ENCODE data around the gene HELLS.

HELLS gene

DNA sequence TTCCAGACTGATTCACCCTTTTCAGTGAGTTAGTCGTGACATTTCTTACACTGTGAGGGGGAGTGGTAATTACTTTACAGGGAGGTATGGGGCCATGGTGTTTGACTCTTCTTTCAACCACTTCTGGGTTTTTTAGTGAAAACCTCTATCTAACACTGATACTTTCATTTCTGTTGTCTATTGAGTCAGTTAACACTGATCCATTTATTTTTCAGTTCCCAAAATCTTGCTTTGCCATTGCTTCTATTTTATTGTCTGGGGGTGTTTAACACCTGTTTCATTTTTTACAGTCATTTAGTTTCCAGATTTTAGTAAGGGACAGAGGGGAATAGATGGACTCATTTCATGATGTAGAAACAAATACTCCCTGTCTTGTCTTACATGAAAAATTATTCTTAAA, 61.5 kb downstream of the HELLS start:
- no peak for TF ChIP-seq HDGF (IDR thresholded peaks at IDR 0.05; ENCODE audit: borderline replicate concordance)
- TF ChIP-seq SP1 (IDR thresholded peaks at IDR 0.05) = no peak
- no peak for TF ChIP-seq FOXA1 (IDR thresholded peaks at IDR 0.05)
- TF ChIP-seq CTBP1 (IDR thresholded peaks at IDR 0.05; ENCODE audit: borderline replicate concordance) = no peak
- TF ChIP-seq ELF4 (IDR thresholded peaks at IDR 0.05) = no peak
- no peak for TF ChIP-seq ZNF384 (IDR thresholded peaks at IDR 0.05)
- no peak for TF ChIP-seq LEF1 (IDR thresholded peaks at IDR 0.05; ENCODE audit: borderline replicate concordance)
- TF ChIP-seq FOXK2 (IDR thresholded peaks at IDR 0.05) = no peak
- no peak for TF ChIP-seq FOXM1 (IDR thresholded peaks at IDR 0.05; ENCODE audit: borderline replicate concordance)
- no peak for TF ChIP-seq SUZ12 (IDR thresholded peaks at IDR 0.05)
- no peak for TF ChIP-seq L3MBTL2 (conservative IDR thresholded peaks at IDR 0.05)
- no peak for TF ChIP-seq NFRKB (IDR thresholded peaks at IDR 0.05)
- TF ChIP-seq PKNOX1 (IDR thresholded peaks at IDR 0.05) = no peak
- TF ChIP-seq TARDBP (IDR thresholded peaks at IDR 0.05) = no peak
- no peak for DNase-seq (ENCODE audit: extremely low spot score)
- ChIA-PET CTCF (no interaction called here), POLR2A (no interaction called here)

- DNase-seq (ENCODE audit: extremely low spot score) = no peak
- ChIA-PET POLR2A (no interaction called here), CTCF (no interaction called here)
- TF ChIP-seq BHLHE40 (IDR thresholded peaks at IDR 0.05; ENCODE audit: borderline replicate concordance) (no peak), HDGF (IDR thresholded peaks at IDR 0.05; ENCODE audit: borderline replicate concordance) (no peak)
Measured at GRCh38 chr10:94608559-94608958, 63.0 kb downstream of the HELLS start.

DNA sequence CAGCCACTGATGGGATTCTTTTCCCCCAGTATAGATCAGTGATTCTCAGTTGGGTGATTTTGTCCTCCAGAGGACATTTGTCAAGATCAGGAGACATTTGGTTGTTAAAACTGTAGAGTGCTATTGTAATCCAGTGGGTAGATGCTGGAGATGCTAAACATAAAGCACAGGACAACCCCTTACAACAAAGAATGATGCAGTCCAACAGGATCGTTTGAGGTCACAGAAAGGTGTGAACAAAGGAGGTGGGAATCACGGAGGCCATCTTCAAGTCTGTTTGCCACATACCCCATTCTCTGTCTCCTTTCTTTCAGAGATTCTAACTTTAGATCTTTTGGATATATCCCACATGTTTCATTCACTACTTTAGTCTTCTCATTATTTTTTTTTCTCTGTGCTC, 69.0 kb downstream of the HELLS start:
- no peak for TF ChIP-seq ARNT (IDR thresholded peaks at IDR 0.05)
- TF ChIP-seq HDGF (IDR thresholded peaks at IDR 0.05; ENCODE audit: borderline replicate concordance) = no peak
- CTCF ChIA-PET = interaction anchor here (0.6 to 0.7 kb wide), 2 partner anchors 385 to 901 kb away, joined by 3 to 4 read pairs; no protein-coding TSS in a partner anchor
- DNase-seq (ENCODE audit: extremely low spot score) = no peak
- POLR2A ChIA-PET = no interaction called here

- no peak for DNase-seq (ENCODE audit: extremely low spot score)
- ChIA-PET POLR2A (no interaction called here), CTCF (no interaction called here)
- TF ChIP-seq SP1 (IDR thresholded peaks at IDR 0.05) (no peak), ZNF384 (IDR thresholded peaks at IDR 0.05) (no peak), BHLHE40 (IDR thresholded peaks at IDR 0.05; ENCODE audit: borderline replicate concordance) (no peak), TARDBP (IDR thresholded peaks at IDR 0.05) (no peak), CTBP1 (IDR thresholded peaks at IDR 0.05; ENCODE audit: borderline replicate concordance) (no peak), ELF4 (IDR thresholded peaks at IDR 0.05) (no peak), SUZ12 (IDR thresholded peaks at IDR 0.05) (no peak), FOXA1 (IDR thresholded peaks at IDR 0.05) (no peak), PKNOX1 (IDR thresholded peaks at IDR 0.05) (no peak), L3MBTL2 (conservative IDR thresholded peaks at IDR 0.05) (no peak), FOXM1 (IDR thresholded peaks at IDR 0.05; ENCODE audit: borderline replicate concordance) (no peak), NFRKB (IDR thresholded peaks at IDR 0.05) (no peak), LEF1 (IDR thresholded peaks at IDR 0.05; ENCODE audit: borderline replicate concordance) (no peak), HDGF (IDR thresholded peaks at IDR 0.05; ENCODE audit: borderline replicate concordance) (no peak), ARNT (IDR thresholded peaks at IDR 0.05) (no peak), FOXK2 (IDR thresholded peaks at IDR 0.05) (no peak)
Measured at GRCh38 chr10:94617389-94617944, 71.9 kb downstream of the HELLS start.

DNA sequence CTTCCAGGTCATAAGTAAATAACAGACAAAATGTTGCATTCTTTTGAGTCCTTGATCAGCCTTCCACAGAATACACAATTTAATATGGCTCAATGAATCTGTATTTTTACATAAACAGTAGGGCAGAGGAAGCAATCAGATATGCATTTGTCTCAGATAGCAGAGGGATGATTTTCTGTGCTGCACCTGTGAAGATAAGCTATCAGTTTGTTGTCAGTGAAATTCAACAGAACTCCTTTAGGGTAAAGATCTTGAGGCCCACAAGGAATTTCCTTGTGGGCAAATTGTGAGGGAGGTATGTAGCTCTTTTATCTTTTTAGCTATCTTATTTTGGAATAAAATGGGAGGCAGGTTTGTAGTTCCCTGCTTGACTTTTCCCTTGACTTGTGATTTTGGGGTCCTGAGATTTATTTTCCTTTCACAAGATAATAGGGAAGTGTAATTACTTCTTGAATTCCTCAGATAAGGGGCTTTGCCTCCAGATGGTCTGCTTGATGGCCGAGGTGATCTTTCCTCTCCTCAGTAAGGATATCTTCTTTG, 77.1 kb downstream of the HELLS start:
- CTCF ChIA-PET = no interaction called here
- TF ChIP-seq PKNOX1 (IDR thresholded peaks at IDR 0.05) (no peak), SP1 (IDR thresholded peaks at IDR 0.05) (no peak), NFRKB (IDR thresholded peaks at IDR 0.05) (no peak), HDGF (IDR thresholded peaks at IDR 0.05; ENCODE audit: borderline replicate concordance) (no peak), ARNT (IDR thresholded peaks at IDR 0.05) (no peak), LEF1 (IDR thresholded peaks at IDR 0.05; ENCODE audit: borderline replicate concordance) (no peak), CTBP1 (IDR thresholded peaks at IDR 0.05; ENCODE audit: borderline replicate concordance) (no peak), L3MBTL2 (conservative IDR thresholded peaks at IDR 0.05) (no peak), FOXA1 (IDR thresholded peaks at IDR 0.05) (no peak), SUZ12 (IDR thresholded peaks at IDR 0.05) (no peak), ZNF384 (IDR thresholded peaks at IDR 0.05) (no peak), BHLHE40 (IDR thresholded peaks at IDR 0.05; ENCODE audit: borderline replicate concordance) (no peak), TARDBP (IDR thresholded peaks at IDR 0.05) (no peak), FOXK2 (IDR thresholded peaks at IDR 0.05) (no peak), FOXM1 (IDR thresholded peaks at IDR 0.05; ENCODE audit: borderline replicate concordance) (no peak), ELF4 (IDR thresholded peaks at IDR 0.05) (no peak)
- no peak for DNase-seq (ENCODE audit: extremely low spot score)
- POLR2A ChIA-PET = no interaction called here

DNA sequence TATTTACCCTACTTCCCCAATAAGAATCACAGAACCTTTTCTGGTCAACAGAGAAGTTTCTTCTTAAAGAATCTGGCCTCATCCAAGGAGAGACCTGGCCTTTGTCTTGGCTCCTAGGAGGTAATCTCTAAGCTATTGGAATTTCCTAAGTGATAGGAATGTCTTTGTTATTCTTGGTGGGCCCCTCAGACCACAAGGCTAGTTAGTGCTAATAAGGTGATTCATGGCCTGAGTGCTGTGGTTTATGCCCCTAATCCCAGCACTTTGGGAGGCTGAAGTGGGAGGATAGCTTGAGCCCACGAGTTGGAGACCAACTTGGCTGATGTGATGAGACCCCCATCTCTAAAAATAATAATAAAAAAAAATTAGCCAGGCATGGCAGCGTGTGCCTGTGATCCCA, 78.0 kb downstream of the HELLS start:
- TF ChIP-seq ZNF384 (IDR thresholded peaks at IDR 0.05) (no peak), BHLHE40 (IDR thresholded peaks at IDR 0.05; ENCODE audit: borderline replicate concordance) (no peak), SP1 (IDR thresholded peaks at IDR 0.05) (no peak), TARDBP (IDR thresholded peaks at IDR 0.05) (no peak), CTBP1 (IDR thresholded peaks at IDR 0.05; ENCODE audit: borderline replicate concordance) (no peak), FOXK2 (IDR thresholded peaks at IDR 0.05) (no peak), LEF1 (IDR thresholded peaks at IDR 0.05; ENCODE audit: borderline replicate concordance) (no peak), SUZ12 (IDR thresholded peaks at IDR 0.05) (no peak), PKNOX1 (IDR thresholded peaks at IDR 0.05) (no peak), FOXM1 (IDR thresholded peaks at IDR 0.05; ENCODE audit: borderline replicate concordance) (no peak), L3MBTL2 (conservative IDR thresholded peaks at IDR 0.05) (no peak), ELF4 (IDR thresholded peaks at IDR 0.05) (no peak), FOXA1 (IDR thresholded peaks at IDR 0.05) (no peak), NFRKB (IDR thresholded peaks at IDR 0.05) (no peak), HDGF (IDR thresholded peaks at IDR 0.05; ENCODE audit: borderline replicate concordance) (no peak), ARNT (IDR thresholded peaks at IDR 0.05) (no peak)
- DNase-seq (ENCODE audit: extremely low spot score) = no peak
- ChIA-PET POLR2A (no interaction called here), CTCF (interaction anchor here (0.6 kb wide), 1 partner anchor 378 kb away, joined by 3 read pairs; no protein-coding TSS in a partner anchor)

Data from HEK293T (cell line).